Lung (tissue), 12 donors: ENCODE data around the gene AK3. TPM values are rescaled to one million over a fixed set of nuclear protein-coding genes. Genes with fewer than 3 reads are reported as not detected.

Source experiments
- ATAC-seq: fragments of 200-7000 bp; cut with Tn5 transposase; one replicate; pipeline ENCODE4 v1.9.1; 2020; ENCODE audit warnings: moderate number of reproducible peaks; ENCODE audit not compliant: insufficient read depth, low FRiP score
- DNase-seq, 3 donors: peaks; one replicate each; pipeline ENCODE4 v3.0.0-alpha.2; 2013 to 2017
- H3K27ac ChIP-seq, 2 donors: one replicate each; pipeline ENCODE4 v1.5.1; 2013; ENCODE audit warnings: mild to moderate bottlenecking in 2 of 2, moderate library complexity in 2 of 2, control low read depth in 1 of 2, inconsistent platforms in 1 of 2, low read depth in 1 of 2, low read length in 1 of 2
- H3K27me3 ChIP-seq, 3 donors: one replicate each; pipeline ENCODE4 v1.5.1; 2013; ENCODE audit warnings: low read length in 2 of 3; ENCODE audit not compliant: control insufficient read depth in 3 of 3, insufficient read depth in 3 of 3
- H3K36me3 ChIP-seq, 4 donors: one replicate each; pipeline ENCODE4 v1.5.1; 2013; ENCODE audit warnings: low read length in 4 of 4, mild to moderate bottlenecking in 1 of 4, moderate library complexity in 1 of 4; ENCODE audit not compliant: control insufficient read depth in 4 of 4, insufficient read depth in 4 of 4
- H3K4me1 ChIP-seq, 5 donors: one replicate each; pipeline ENCODE4 v1.5.1; 2013; ENCODE audit warnings: low read length in 5 of 5, mild to moderate bottlenecking in 2 of 5, moderate library complexity in 1 of 5; ENCODE audit not compliant: control insufficient read depth in 5 of 5, insufficient read depth in 5 of 5
- H3K4me3 ChIP-seq: one replicate; pipeline ENCODE4 v1.5.1; 2013; ENCODE audit warnings: mild to moderate bottlenecking, control low read depth, moderate library complexity
- H3K9ac ChIP-seq, 2 donors: one replicate each; pipeline ENCODE4 v1.5.1; 2013; ENCODE audit warnings: low read length in 2 of 2, control low read depth in 1 of 2; ENCODE audit not compliant: insufficient read depth in 1 of 2
- H3K9me3 ChIP-seq, 4 donors: one replicate each; pipeline ENCODE4 v1.5.1; 2013; ENCODE audit warnings: low read length in 3 of 4, mild to moderate bottlenecking in 1 of 4, moderate library complexity in 1 of 4; ENCODE audit not compliant: control insufficient read depth in 4 of 4, insufficient read depth in 3 of 4
- WGBS, 2 donors: extraction: QIAGEN DNeasy Blood & Tissue Kit; methylation state at CpG; one replicate each; pipeline ENCODE4 v1.1.7; 2013; 5-methylcytosine and 5-hydroxymethylcytosine counted together
- polyA plus RNA-seq, 2 donors: library from polyadenylated mRNA; stranded (reverse); fragments of 200-250 nt; gene quantifications; one replicate each; pipeline ENCODE4 v1.2.1, GENCODE V29; 2013
- total RNA-seq, 2 donors: library from RNA; depleted of rRNA in 1 of 2; stranded (reverse); fragments of >200 nt in 1 of 2; gene quantifications; one replicate each; pipeline ENCODE4 v1.2.1, GENCODE V29; 2014 to 2021
- TF ChIP-seq, protein P1 (sequence below): IDR thresholded peaks from 2 replicates; pipeline ENCODE4 v1.5.1; 2012; ENCODE audit warnings: mild to moderate bottlenecking; ENCODE audit errors: control extremely low read depth, extremely low read depth
- donor health status: control.
- donor health status: control.
- donor health status: Bipolar disorder and iron deficiency.
- donor health status: healthy.
- donor health status: DM: yes; HTN: yes; CAD: no.

The AK3 gene
- total and polyA plus RNA-seq, 4 donors = 22.4 to 62.7 (median 31.8) TPM

DNA sequence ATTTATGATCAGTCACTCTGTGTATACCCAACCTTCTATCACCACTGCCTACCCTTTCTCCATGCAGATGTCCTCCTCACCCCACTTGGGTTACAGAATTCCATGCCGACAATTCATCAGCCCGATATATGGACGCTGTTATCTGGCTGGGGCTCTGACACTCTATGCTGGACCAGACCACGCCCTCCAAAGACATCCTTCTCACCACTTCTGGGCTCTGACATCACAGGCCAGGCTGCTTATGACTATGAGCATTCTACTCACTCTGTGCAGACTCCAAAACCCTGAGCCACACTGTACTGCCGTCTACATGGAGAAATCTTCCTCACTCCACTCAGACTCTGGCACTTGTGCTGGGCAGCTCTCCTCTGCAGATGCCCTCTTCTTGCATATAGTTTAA, 7.6 kb upstream of the AK3 start:
- Histone ChIP-seq H3K27me3 (no peaks in the 10 kb centered on the region), H3K27ac (no peak overlapping the region), H3K9me3 (no peaks in the 10 kb centered on the region), H3K4me3 (no peak overlapping the region), H3K4me1 (no peaks in the 10 kb centered on the region), H3K9ac (no peak overlapping the region), H3K36me3 (no peaks in the 10 kb centered on the region)
- WGBS, 2 donors = 90 to 91% methylated on average over 5 of the region's 5 CpGs
- no peak for ATAC-seq
- TF ChIP-seq, protein P1, sequence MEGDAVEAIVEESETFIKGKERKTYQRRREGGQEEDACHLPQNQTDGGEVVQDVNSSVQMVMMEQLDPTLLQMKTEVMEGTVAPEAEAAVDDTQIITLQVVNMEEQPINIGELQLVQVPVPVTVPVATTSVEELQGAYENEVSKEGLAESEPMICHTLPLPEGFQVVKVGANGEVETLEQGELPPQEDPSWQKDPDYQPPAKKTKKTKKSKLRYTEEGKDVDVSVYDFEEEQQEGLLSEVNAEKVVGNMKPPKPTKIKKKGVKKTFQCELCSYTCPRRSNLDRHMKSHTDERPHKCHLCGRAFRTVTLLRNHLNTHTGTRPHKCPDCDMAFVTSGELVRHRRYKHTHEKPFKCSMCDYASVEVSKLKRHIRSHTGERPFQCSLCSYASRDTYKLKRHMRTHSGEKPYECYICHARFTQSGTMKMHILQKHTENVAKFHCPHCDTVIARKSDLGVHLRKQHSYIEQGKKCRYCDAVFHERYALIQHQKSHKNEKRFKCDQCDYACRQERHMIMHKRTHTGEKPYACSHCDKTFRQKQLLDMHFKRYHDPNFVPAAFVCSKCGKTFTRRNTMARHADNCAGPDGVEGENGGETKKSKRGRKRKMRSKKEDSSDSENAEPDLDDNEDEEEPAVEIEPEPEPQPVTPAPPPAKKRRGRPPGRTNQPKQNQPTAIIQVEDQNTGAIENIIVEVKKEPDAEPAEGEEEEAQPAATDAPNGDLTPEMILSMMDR = no peak
- DNase-seq = no peak

DNA sequence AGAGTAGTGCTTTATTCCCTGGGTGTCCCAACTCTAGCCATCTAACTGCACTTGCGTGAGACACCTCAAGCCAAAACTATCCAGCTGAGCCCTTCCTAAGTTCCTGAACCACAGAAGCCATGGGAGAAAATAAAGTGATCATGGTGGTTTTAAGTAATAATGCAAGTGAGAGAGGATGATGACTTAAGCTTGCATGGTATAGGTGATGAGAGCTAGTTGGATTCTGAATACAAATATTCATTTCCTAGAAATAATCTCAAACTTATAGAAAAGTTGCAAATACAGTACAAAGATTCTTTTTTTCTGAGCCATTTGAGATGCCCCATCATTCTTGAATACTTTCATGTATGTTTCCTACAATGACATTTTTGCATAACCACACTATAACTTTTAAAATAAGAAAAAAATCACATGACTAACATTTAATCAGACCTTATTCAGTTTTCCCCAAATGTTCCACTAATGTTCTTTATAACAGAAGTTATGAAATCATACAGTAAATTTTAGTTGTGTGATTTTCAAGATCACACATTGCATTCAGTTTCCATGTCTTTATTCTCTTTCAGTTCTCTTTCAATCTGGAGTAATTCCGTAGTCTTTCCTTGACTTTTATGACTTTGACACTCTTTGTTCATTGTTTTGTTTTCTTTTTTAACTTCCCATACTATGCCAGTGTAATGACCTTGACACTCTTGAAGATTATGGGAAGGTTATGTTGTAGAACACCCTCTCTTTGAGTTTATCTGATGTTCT, 5.5 kb upstream of the AK3 start:
- no peak for ATAC-seq
- Histone ChIP-seq H3K36me3 (no peaks in the 10 kb centered on the region), H3K9me3 (no peaks in the 10 kb centered on the region), H3K4me3 (no peak overlapping the region), H3K27ac (no peak overlapping the region), H3K27me3 (no peaks in the 10 kb centered on the region), H3K4me1 (peaks cover 0 to 5% (median 0%) of the 10 kb centered on the region in 5 donors), H3K9ac (no peak overlapping the region)
- DNase-seq = no peak
- TF ChIP-seq, protein P1 = no peak
- WGBS, 2 donors = 90 to 91% methylated on average over 2 of the region's 2 CpGs

DNA sequence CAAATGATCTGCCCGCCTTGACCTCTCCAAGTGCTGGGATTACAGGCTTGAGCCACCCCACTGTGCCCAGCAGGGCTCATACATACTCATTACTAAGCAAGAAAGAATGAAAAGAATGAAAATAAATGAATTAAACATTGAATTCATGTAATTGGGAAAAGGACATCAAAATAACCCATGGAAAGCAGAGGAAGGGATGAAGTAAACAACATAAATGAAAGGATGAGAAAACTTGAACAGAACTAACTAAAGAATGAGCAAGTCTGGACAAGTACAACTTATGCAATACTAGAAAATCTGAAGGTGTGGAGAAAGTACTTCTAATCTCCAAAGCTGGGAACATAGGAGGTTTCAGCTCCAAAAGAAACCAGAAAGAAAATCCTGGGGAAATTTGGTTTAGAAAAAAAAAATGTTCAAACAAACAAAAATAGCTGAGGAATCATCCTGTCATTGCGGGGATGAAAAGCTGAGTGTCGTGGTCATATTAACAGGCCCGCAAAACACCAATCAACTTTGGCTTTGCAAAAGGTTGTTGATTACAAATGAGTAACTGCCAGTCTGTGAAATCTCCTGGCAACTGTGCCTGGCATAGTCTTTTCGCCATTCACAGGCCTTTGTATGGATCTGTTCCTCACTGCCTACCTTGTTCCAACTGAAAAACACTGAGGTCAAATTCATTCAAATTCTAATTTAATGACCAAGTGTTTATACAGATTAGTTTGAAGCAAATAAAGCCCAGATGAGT, 2.3 kb upstream of the AK3 start:
- Histone ChIP-seq H3K27ac (peak overlapping the region in 1 of 2 donors; percentile 95), H3K9ac (no peak overlapping the region), H3K4me1 (peaks cover 3 to 10% (median 8%) of the 10 kb centered on the region in 5 donors), H3K4me3 (no peak overlapping the region), H3K27me3 (no peaks in the 10 kb centered on the region), H3K36me3 (no peaks in the 10 kb centered on the region), H3K9me3 (no peaks in the 10 kb centered on the region)
- 72 to 74% methylated on average over 5 of the region's 5 CpGs for WGBS, 2 donors
- ATAC-seq (no peak), DNase-seq (no peak)
- TF ChIP-seq, protein P1 = no peak
